GM18873 (cell line): ENCODE data around the gene ZNF592.

ENCODE experiments used
- ATAC-seq: cut with Tn5 transposase; IDR thresholded peaks from one replicate; pipeline ENCODE4 v1.9.1; 2021; ENCODE audit warnings: mild to moderate bottlenecking, moderate library complexity, moderate number of reproducible peaks; ENCODE audit not compliant: unreplicated experiment, low FRiP score

ZNF592 gene, protein sequence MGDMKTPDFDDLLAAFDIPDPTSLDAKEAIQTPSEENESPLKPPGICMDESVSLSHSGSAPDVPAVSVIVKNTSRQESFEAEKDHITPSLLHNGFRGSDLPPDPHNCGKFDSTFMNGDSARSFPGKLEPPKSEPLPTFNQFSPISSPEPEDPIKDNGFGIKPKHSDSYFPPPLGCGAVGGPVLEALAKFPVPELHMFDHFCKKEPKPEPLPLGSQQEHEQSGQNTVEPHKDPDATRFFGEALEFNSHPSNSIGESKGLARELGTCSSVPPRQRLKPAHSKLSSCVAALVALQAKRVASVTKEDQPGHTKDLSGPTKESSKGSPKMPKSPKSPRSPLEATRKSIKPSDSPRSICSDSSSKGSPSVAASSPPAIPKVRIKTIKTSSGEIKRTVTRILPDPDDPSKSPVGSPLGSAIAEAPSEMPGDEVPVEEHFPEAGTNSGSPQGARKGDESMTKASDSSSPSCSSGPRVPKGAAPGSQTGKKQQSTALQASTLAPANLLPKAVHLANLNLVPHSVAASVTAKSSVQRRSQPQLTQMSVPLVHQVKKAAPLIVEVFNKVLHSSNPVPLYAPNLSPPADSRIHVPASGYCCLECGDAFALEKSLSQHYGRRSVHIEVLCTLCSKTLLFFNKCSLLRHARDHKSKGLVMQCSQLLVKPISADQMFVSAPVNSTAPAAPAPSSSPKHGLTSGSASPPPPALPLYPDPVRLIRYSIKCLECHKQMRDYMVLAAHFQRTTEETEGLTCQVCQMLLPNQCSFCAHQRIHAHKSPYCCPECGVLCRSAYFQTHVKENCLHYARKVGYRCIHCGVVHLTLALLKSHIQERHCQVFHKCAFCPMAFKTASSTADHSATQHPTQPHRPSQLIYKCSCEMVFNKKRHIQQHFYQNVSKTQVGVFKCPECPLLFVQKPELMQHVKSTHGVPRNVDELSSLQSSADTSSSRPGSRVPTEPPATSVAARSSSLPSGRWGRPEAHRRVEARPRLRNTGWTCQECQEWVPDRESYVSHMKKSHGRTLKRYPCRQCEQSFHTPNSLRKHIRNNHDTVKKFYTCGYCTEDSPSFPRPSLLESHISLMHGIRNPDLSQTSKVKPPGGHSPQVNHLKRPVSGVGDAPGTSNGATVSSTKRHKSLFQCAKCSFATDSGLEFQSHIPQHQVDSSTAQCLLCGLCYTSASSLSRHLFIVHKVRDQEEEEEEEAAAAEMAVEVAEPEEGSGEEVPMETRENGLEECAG (N-terminal part only)

DNA sequence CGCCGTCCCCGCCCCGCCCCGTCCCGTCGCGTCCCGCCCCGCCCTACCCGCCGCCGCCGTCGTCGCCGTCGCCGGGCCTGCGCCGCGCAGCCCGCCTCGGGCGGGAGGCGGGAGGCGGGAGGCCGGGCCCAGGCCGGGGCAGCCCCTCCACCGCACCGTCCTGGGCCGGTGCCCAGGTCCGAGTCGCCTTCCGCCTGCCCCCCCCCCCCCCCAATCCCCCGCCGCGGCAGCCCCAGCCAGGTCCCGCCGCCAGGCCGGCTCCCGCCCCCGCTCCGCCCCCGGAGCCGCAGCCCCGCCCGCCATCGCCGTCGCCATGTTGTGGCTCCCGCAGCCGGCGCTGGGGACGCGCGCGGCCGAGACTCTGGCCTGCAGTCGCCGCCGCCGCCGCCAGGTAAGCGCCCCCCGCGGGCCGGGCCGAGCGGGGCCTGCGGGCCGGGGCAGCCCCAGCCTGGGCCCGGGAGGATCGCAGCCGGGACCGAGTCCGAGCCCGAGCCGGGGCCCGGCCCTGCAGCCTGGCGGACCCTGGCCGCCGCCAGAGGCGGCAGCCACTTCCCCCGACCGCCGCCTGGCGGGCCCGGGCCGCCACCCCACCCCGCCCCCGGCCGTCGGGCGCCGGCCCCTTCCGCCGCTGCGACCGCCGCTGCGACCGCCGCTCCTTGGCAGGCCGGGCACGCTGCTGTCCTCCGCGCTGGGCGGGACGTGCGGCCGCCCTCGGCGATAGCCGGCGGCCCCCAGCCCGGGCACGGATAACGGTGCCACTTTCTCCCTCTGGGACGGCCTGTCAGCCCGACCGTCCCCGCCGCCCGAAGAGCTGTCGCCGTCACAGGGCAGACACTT lies at the start of gene ZNF592:
Gene ZNF592, plus strand, starts transcription at position 319 of the 837 bp plus-strand sequence. CDS start 34,084 bp downstream, outside the sequence.
- ATAC-seq = peak; percentile 26

GRCh38 chr15:84699538-84700191 lies 48.7 kb upstream of the ZNF592 start:
- no peak for ATAC-seq

DNA sequence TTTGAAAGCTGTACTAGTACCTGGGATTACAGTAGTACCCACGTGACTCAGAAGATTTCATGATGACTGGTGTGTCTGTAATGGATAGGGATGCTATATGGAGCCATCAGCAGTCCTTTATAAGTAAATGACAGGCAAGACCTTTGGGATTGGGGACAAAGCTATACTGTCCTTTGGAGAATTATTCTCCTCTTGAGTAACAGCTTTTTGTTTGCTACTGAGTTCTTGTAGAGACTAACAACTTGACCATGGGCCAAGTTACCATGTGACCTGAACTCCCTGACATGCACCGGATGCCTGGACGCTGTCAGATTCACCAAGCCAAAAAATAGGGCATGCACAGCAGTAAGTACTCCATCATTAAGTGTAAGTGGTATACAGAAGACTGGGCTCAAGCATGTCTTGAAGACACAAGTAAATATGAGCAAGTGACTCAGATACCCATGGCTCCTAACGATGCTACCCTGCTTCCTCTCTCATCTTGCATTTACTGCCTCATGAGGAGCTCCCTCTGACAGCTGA lies 45.4 kb upstream of the ZNF592 start:
- no peak for ATAC-seq

GRCh38 chr15:84703808-84704207 lies 44.6 kb upstream of the ZNF592 start:
- no peak for ATAC-seq

- no peak for ATAC-seq
Measured at GRCh38 chr15:84714372-84714771, 34.0 kb upstream of the ZNF592 start.

DNA sequence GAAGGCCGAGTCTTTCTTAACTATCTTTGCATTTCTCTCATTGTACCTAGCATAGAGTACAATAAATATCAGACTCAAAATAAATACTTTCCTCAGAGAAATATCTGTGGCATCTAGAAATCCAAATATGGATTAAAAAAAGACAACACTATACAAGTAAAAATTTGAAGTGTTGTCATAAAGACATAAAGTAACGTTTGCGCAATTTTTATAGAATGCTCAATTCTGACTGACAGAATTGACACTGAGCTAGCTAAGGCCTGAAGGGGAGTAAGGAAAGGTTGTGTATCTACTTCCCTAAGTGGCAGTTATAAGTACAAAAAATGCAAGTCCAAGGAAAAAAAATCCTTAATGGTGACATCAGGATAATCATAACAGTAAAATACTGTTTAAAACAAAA lies 33.6 kb upstream of the ZNF592 start:
- ATAC-seq = no peak

DNA sequence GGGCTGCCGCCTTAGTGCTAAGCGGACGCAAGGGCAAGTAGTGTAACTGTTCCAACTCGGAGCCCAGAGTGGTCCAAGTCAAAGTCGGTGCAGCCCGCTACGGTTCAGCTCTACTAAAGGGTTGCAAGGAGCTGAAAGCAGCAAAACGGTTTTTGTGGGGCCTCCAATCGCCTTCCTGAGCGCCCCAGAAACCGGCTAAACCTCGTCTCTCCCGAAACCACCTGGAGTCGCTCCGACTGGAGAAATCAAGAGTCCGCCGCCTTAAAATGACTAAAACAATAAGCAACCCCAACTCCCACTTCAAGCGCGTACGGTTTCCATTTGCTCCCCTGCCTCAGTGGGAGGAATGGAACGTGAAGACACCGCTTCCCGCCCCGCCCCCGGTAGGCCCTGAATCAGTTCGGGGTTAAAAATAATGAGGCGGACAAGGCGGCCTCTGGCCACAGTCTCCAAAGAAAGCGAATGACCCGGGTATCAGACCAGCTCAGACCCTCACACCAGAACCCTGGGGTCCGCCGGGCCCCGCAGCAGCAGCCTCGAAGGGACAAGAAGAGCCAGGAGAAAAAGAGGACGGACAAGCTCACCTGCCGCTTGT lies 32.9 kb upstream of the ZNF592 start:
- ATAC-seq = no peak

DNA sequence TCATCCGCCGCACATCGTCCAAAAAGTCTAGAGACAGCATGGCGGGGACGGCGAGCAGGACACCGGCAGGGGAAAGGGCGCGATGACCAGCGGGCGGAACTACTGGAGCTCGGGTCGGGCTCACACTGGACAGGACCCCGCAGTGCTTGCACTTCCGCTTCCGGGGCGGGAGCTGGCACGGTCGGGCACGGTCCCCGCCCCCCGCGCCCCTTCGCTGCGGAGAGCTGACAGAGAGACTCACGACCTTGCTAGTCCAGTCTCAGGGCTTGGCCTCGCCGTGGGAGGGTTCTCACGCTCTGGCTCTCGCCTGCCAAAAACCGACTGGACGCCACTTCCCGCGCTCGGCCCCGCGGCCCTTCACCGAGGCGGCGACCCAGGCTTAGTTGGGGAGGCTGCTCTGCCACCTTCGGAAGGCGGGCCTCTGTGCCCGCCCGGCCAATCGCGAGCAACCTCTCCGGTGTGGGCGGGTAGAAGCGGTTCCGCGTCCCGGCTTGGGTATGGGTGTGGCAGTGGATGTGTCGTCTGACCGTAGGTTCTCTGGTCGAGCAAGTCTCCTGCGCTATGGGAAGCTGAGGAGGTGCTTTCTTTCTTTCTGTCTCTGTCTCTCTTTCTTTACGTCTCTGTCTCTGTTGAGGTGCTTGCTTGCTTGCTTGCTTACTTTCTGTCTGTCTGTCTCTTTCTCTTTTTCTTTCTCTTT lies 32.2 kb upstream of the ZNF592 start, which contains the start of gene SEC11A:
Gene SEC11A, minus strand, starts transcription at position 104 of the 697 bp plus-strand sequence. Its CDS starts 64 bp downstream, at position 40.
- ATAC-seq = peak; percentile 84

DNA sequence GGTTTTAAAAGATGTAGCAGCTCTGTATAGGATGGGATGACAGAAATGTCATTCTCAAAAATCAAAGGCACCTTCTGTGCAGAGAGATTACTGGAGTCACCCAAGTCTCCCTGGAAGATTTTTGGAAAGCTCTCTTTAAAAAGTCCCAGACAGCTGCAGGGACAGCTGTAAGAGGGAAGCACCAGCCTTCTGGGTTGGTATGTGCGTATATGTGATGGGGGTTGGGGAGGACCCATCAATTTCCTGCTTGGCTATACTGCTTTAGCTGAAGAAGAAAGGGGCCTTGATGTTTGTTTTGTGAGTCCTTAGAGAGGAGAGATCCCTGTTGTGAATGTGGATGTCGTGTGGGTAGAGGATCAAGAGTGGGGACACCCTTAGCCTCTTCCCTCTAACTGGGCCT lies 27.0 kb upstream of the ZNF592 start:
- ATAC-seq = no peak

- no peak for ATAC-seq
Measured at GRCh38 chr15:84722628-84723027, 25.8 kb upstream of the ZNF592 start.

- ATAC-seq = no peak
Measured at GRCh38 chr15:84725001-84725491, 23.3 kb upstream of the ZNF592 start.

DNA sequence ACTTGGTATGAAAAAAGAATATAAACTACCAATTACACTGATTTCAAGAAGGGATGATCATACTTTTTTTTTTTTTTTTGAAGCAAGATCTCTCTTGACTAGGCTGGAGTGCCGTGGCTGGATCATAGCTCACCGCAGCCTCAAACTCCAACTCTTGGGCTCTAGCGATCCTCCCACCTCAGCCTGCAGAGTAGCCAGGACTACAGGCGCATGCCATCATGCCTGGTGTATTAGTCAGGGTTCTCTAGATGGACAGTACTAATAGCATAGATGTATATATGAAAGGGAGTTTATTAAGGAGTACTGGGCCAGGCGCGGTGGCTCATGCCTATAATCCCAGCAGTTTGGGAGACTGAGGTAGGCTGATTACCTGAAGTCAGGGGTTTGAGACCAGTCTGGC lies 21.0 kb upstream of the ZNF592 start:
- no peak for ATAC-seq

- ATAC-seq = no peak
Measured at GRCh38 chr15:84731774-84732173, 16.6 kb upstream of the ZNF592 start.

DNA sequence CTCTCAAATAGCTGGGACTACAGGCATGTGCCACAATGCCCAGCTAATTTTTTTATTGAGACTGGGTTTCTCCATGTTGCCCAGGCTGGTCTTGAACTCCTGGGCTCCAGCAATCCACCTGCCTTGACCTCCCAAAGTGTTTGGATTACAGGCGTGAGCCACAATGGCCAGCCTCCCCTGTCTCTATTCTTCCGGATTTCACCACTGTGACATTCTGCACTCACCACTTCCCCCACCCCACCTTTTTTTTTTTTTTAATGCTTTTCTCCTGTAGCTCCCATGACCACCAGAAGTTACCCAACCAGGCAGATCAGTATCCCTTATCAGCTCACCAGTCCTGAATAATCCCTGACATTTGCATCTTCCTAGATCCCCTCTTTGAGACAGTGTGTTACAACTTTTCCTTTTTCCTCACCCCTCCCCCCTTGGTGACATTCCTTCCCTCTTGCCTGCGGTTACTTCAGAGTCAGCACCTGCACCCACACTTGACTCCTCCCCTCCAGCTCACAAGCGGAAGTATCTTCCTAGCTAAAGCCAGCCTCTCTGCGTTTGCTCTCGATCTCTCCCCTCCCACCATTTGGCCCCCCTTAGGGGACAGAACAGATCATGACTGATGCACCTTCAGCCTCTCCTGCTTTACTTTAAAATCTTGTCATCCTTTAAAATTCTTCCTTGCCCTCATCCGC lies 13.5 kb upstream of the ZNF592 start:
- peak; percentile 62 for ATAC-seq

- ATAC-seq = peak; percentile 24
Measured at GRCh38 chr15:84735480-84736061, 12.8 kb upstream of the ZNF592 start.

GRCh38 chr15:84736375-84736774 lies 12.0 kb upstream of the ZNF592 start:
- no peak for ATAC-seq

- no peak for ATAC-seq
Measured at GRCh38 chr15:84737005-84737404, 11.4 kb upstream of the ZNF592 start.
